GM18870 (cell line): ENCODE data around the gene LRRC14B.
"Not testable (repeated sequence)": the region's sequence is repeated elsewhere in the genome, so short reads cannot be mapped to it uniquely, and the experiment has no call there.

ENCODE experiments used
- ATAC-seq: cut with Tn5 transposase; IDR thresholded peaks from one replicate; pipeline ENCODE4 v1.9.1; 2021; ENCODE audit warnings: moderate library complexity; ENCODE audit not compliant: unreplicated experiment

LRRC14B gene

GRCh38 chr5:159448-160172 is 31.7 kb upstream of the LRRC14B start:
- ATAC-seq = no peak

DNA sequence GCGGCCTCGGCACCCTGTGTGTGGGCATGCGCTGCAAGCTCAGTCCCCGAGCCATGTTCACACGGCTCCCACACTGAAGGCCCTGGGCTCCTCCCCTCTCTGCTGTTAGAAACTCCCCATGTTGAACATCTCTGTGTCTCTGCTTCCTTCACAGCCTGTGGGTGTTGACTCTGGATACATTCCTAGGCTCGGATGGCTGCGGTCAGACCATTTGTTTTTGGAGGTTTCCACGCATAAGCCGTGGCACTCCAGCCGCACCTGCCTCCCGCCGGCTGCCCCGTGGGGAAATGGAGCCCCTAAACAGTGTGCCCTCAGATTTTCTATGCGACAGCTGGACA is 31.2 kb upstream of the LRRC14B start:
- ATAC-seq = no peak

DNA sequence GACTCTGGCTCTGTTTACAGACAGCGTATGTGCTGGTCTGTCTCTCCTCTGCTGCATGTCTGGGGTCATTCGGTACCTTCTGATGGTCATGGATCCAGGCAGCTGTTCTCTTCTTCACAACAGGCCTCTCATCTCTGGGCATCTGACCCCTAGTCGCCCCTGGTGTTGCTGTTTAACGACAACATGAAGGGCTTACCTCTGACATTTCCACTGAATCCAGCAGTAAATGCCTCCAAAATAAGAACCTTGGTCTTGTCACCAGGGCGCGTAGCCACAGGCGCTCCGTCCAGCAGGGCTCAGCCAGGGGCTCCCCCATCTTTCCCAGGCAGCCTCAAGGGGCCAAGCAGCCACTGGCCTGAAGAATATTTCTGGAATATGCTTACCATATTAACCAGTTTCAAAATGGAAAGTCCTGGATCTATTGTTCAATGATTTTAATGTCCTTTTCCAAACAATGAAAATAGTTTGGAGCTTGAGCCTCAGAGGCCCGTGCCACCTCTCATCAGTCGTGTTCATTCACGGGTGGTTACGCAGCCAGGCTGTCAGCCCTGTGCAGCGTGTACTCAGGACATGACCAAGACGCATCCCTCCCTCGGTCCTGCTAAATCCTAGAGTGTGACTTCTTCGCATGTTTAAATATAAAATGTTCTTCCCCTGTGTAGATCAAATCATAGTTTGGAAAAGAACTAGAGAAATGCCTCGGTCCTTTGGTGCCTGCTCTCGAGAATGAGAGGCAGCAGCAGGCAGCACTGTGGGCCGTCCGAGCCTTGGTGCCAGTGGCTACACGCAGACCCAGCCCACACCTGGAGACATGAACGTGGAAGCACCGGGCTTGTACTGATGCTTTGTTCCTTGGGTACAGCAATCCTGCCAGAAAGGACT is 30.1 kb upstream of the LRRC14B start:
- ATAC-seq = no peak

- no peak for ATAC-seq
These were observed 29.5 kb upstream of the LRRC14B start for GRCh38 chr5:161803-162110.

DNA sequence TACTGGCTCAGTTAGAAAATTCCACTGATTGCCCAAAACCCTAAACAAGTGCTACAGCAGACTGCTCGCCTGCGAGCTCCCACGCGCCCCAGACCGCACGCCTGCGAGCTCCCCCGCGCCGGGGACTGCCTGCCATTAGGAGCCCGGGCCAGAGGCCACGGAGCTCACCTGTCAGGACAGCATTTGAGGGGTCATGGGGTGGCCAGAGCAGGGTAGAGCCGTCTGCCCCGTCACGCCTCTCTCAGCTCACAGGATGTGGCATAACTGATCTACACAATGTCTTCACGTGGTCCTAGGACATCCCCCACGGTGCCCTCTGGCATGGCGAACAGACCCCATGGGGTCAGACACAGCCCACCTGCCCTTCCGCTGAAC is 29.1 kb upstream of the LRRC14B start:
- no peak for ATAC-seq

GRCh38 chr5:162565-163337 is 28.5 kb upstream of the LRRC14B start:
- ATAC-seq = no peak

GRCh38 chr5:163338-163620 is 28.0 kb upstream of the LRRC14B start:
- no peak for ATAC-seq

DNA sequence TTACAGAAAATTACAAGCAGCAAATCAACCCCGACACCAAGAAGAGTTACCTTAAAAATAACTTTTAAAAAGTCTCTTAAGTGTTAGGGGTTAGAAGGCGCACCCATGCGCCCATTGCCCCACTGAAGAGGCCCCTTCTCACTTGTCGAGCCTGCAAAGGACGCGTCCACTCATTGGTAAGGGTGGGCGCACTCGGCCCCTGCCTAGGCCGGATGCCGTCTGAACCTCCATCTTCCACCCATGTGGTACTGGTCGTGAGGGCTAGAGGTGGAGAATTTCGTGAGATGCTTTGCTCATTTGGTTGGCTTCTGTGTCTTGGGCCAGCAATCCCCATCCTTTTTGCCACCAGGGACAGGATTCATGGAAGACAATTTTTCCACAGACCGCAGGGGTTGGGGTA is 27.5 kb upstream of the LRRC14B start:
- no peak for ATAC-seq

DNA sequence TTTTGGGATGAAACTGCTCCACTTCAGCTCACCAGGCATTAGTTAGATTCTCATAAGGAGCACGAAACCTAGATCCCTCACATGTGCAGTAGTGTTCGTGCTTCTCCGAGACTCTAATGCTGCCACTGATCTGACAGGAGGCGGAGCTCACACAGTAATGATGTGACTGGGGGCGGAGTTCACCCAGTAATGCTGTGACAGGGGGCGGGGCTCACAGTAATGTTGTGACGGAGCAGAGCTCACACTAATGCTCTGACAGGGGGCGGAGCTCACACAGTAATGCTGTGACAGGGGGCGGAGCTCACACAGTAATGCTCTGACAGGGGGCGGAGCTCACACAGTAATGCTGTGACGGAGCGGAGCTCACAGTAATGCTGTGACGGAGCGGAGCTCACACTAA is 27.1 kb upstream of the LRRC14B start:
- no peak for ATAC-seq

- not testable (repeated sequence) for ATAC-seq
These were observed 26.5 kb upstream of the LRRC14B start for GRCh38 chr5:164783-165182.

GRCh38 chr5:166441-167372 is 24.6 kb upstream of the LRRC14B start:
- ATAC-seq = no peak

DNA sequence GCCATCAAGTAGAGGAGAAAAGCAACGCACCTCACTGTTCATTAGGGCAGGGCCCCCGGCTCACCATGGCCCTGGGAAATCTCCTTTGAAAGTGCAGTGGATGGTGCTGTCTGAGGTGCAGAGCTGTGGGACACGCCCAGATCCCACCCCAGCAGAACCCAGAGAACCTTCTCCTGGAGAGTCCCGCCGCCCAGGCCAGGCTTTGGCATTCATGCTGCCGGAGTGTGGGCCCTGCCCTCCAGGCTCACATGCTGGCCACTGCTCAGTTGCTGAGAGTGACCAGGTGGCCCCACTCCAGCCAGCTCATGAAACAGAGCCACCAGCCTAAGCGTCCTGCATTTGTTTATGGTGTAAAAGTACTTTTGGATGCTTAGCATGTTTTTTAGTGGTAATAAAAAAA is 23.8 kb upstream of the LRRC14B start:
- no peak for ATAC-seq

DNA sequence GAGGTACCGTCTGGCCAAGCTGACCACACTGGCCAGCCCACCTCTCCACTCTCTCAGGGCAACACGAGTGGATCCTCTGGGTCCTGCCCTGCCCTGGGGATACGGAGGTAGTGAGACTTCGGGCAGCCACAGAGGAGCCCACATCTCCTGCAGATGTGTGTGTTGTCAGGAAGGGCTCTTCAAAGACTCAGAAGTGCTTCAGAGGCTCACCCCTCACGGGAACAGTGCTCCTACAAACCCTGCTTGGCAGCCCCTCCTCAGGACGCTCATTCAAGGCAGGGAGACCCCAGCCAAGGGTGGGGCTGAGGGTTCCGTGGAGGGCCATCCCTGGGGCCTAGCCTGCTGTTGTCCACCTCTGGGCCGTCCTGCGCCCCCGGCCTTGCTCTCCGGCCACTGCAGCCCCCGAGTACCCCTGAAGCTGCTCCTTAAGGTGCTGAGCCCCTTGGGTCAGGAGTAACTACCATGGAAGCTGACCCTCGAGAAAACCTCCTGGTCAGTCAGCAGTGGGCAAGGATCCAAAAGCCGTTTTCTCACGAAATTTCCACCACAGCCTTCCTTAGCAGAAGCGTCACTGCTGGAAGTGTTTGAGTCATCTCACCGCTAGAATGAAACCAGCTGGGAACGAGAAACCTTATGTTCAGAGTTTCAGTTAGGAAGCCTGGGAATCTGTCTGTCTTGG is 23.2 kb upstream of the LRRC14B start:
- ATAC-seq = no peak

DNA sequence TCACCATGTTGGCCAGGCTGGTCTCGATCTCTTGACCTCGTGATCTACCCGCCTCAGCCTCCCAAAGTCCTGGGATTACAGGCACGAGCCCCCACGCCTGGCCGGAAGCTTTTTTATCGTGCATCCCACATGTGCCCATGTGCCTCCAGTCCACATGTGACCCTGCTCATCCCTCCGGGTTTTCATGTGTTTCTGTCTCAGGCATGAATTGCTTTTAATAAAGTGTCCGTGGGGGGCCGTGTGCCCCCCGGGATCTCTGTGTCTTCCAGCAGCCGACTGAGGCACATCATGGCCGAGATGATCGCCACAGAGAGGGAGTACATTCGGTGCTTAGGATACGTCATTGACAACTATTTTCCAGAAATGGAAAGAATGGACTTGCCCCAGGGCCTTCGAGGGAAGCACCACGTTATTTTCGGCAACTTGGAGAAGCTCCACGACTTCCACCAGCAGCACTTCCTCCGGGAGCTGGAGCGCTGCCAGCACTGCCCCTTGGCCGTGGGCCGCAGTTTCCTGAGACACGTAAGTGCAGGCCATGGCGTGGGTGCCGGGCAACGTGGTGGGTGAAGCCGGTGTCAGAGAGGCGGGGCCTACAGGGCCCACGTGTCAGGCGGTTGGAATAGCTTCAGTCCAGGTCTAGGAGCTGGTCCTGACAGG is 22.1 kb upstream of the LRRC14B start:
- ATAC-seq = no peak

DNA sequence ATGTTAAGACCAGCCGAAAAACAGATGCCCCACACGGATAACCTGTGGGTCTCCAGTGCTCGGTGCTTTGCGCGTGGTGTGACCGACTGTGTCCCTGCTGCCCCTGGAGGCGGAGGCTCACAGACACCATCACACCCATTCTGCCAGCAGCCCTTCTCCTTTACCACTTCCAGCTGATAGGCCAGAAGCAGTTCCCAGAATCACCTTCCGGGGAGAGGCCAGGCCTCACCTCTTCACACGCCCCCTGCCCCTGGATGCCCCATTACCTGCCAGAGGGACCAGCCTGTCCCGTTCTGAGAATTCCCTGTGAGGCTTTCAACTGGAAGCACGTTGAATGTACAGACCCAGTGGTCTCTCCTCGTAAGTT is 21.6 kb upstream of the LRRC14B start:
- no peak for ATAC-seq

- no peak for ATAC-seq
These were observed 20.1 kb upstream of the LRRC14B start for GRCh38 chr5:170971-171800.

DNA sequence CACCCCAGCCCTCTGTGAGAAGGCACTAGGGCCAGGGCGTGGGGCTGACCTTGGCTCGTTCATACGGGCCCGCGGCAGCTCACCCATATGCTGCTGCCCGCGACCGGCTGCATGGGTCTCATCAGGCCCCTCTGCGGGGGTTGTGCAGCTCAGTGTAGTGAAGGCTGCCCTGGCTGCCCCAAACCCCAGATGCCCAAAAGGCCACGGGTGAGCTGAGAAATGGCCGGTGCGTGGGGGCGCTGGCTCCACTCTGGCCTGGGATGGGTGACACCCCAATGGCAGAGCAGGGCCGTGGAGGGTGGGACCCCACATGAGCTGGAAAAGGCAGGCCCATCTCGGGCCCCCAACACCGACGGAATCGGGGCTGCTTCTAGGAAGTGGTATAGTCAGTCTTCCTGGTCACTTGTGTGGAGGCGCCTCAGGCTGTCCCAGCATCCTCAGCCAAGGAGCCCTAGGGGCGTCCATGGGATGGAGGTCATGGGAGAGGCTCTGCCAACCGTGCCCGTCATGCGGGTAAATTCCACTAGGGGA is 19.4 kb upstream of the LRRC14B start:
- ATAC-seq = no peak

- no peak for ATAC-seq
These were observed 18.9 kb upstream of the LRRC14B start for GRCh38 chr5:172421-172820.

DNA sequence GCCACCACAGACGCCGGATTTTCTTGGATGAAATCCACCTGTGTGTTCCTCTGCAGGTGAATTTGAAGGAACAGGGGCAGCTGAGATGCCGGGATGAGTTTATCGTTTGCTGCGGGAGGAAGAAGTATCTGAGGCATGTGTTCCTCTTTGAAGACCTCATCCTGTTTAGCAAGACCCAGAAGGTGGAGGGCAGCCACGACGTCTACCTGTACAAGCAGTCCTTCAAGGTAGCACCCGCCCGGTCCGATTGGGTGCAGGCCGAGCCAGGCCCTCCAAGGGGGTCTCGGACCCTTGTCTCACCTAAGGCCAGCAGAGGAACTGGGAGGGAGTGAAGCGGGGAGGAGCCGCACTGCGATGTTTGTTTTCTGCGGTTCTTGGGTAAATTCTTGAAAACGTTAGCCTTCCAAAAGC is 18.4 kb upstream of the LRRC14B start:
- no peak for ATAC-seq
